LoVo (cell line): ENCODE results near the gene USH1G.

Source experiments
- DNase-seq: peaks from one replicate; pipeline ENCODE4 v3.0.0-alpha.2; 2016; ENCODE audit warnings: low spot score

Gene USH1G

GRCh38 chr17:74903034-74903433, 20.0 kb downstream of the USH1G start:
- no peak for DNase-seq

GRCh38 chr17:74901353-74902135, 21.5 kb downstream of the USH1G start:
- no peak for DNase-seq

- DNase-seq: no peak
These were observed 22.8 kb downstream of the USH1G start for GRCh38 chr17:74900208-74900607.

- DNase-seq: no peak
These were observed 24.6 kb downstream of the USH1G start for GRCh38 chr17:74898376-74898946.

- DNase-seq: no peak
These were observed 29.0 kb downstream of the USH1G start for GRCh38 chr17:74893936-74894671.

GRCh38 chr17:74892974-74893911, 29.8 kb downstream of the USH1G start, which contains the start of gene FADS6:
Gene FADS6, minus strand, starts transcription at chr17:74893633. Its CDS starts 38 bp downstream, at chr17:74893595.
- no peak for DNase-seq

GRCh38 chr17:74892013-74892841, 30.8 kb downstream of the USH1G start:
- no peak for DNase-seq

- no peak for DNase-seq
These were observed 32.5 kb downstream of the USH1G start for GRCh38 chr17:74890554-74890953.

- DNase-seq: no peak
These were observed 34.6 kb downstream of the USH1G start for GRCh38 chr17:74888469-74888868.

GRCh38 chr17:74883241-74883745, 39.8 kb downstream of the USH1G start:
- DNase-seq: no peak

GRCh38 chr17:74882517-74883240, 40.4 kb downstream of the USH1G start:
- no peak for DNase-seq

GRCh38 chr17:74881073-74881472, 42.0 kb downstream of the USH1G start:
- no peak for DNase-seq

- DNase-seq: no peak
These were observed 43.7 kb downstream of the USH1G start for GRCh38 chr17:74879308-74879707.

GRCh38 chr17:74878658-74879057, 44.4 kb downstream of the USH1G start:
- DNase-seq: no peak

- peak; percentile 94 for DNase-seq
These were observed 45.2 kb downstream of the USH1G start for GRCh38 chr17:74877592-74878548.

- no peak for DNase-seq
These were observed 47.0 kb downstream of the USH1G start for GRCh38 chr17:74875977-74876593.

GRCh38 chr17:74875155-74875976, 47.7 kb downstream of the USH1G start:
- DNase-seq: no peak
